Inflammatory macrophage treated with lipopolysaccharide for 4 hours (primary cell): ENCODE measurements around the gene GIPC3.

Experiments used
- DNase-seq: peaks from one replicate; pipeline ENCODE4 v3.0.0-alpha.2; 2020

Gene GIPC3

DNA sequence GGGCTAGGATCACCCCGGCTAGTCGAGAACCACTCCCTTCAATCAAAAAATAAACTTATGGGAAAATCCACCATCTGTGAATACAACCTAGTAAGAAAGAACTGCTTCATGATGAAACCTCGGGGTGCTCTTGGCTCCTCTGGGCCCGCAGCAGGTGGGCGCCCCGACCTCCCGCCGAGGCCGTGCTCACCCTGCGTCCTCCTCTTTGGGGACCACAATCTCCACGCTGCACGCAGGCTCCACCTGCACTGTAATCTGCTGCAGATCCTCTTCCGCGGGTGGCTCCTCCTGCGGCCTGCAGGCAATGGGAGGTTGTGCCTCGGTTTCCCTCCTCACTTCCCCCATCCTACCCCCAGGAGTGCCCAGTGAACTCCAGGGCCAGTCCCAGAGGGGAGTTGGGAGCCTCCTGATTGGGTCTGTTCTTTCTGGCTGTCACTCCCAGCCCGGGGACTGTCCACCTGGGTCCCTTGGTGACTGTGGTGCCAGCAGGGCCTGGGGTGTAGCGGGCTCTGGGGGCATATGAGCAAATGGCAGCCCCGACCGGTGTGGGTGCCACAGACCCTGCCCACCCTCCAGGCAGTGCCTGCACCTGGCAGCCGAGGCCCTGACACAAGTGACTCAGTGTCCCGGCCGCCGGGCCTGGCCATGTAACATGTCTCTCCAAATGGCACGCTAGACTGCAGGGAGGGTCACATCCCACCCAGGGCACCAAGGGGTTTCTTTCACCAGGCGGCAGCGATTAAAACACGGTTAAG lies 56.4 kb downstream of the GIPC3 start:
- DNase-seq: no peak

DNA sequence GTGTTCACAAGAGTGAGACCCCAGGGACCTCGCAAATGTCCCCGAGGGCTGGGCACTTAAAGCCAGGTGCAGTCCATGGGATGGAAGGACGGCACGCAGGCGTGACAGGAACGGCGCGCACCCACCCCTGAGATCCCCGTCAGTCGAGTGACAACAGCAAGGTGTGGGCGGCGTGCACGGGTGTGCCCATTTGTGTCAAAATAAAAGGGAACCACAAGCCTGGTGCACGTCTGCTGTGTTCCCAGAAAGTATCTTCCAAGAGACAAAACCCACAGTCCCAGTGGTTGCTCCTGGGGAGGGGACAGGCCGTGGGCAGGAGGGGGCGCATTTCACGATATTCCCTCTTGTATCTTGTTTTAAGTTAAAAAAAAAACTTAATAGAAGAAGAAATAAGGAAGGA lies 57.0 kb downstream of the GIPC3 start:
- no peak for DNase-seq
